ENCODE results near the gene SAMHD1.

GRCh38 chr20:36880741-36881250, 70.7 kb downstream of the SAMHD1 start:
- TF ChIP-seq CTCF (IDR thresholded peaks at IDR 0.05; ENCODE audit: borderline replicate concordance, extremely low read depth, low read length, poor library complexity, severe bottlenecking) (no peak), EZH2 (IDR thresholded peaks at IDR 0.05; ENCODE audit: borderline replicate concordance, low read depth, low read length, severe bottlenecking) (no peak)

Measured in DND-41 (cell line).